HepG2 (cell line): Measurements from ENCODE around the gene PRKAG1. TPM values are rescaled to one million over a fixed set of nuclear protein-coding genes. Genes with fewer than 3 reads are reported as not detected.

Source experiments
- CHCHD3 ChIP-seq: sonication (generic); formaldehyde crosslinking; IDR thresholded peaks from 2 replicates; pipeline ENCODE4 v1.8.0; 2022; ENCODE audit warnings: mild to moderate bottlenecking, missing genetic modification reagents, moderate library complexity
- FOSL2 ChIP-seq: sonication (generic); formaldehyde crosslinking; IDR thresholded peaks from 2 replicates; pipeline ENCODE4 v1.4.0; 2020; ENCODE audit warnings: missing genetic modification reagents
- HNRNPK ChIP-seq: fragments of 200-400 bp; formaldehyde crosslinking; IDR thresholded peaks from 2 replicates; pipeline ENCODE4 v1.6.1; 2018; ENCODE audit warnings: low read length, low read depth, moderate library complexity, mild to moderate bottlenecking; ENCODE audit not compliant: poor library complexity, severe bottlenecking
- IKZF4 ChIP-seq: sonication (generic); formaldehyde crosslinking; IDR thresholded peaks from 2 replicates; pipeline ENCODE4 v1.5.1; 2020; ENCODE audit warnings: borderline replicate concordance, mild to moderate bottlenecking, low read depth, missing genetic modification reagents; ENCODE audit errors: not compliant biosample characterization
- JUND ChIP-seq: sonication (generic); formaldehyde crosslinking; IDR thresholded peaks from 2 replicates; pipeline ENCODE4 v1.8.0; 2022; ENCODE audit warnings: mild to moderate bottlenecking, missing genetic modification reagents
- KLF12 ChIP-seq: sonication (generic); formaldehyde crosslinking; IDR thresholded peaks from 2 replicates; pipeline ENCODE4 v1.4.0; 2020; ENCODE audit warnings: missing genetic modification reagents, borderline replicate concordance
- MAZ ChIP-seq, 2 experiments: sonication (generic) in 1 of 2; formaldehyde crosslinking in 1 of 2; IDR thresholded peaks; 2 replicates each; pipeline versions ENCODE4 v1.5.0 to v1.6.1; 2012 to 2020; ENCODE audit warnings: low read depth in 2 of 2, mild to moderate bottlenecking in 2 of 2, borderline replicate concordance in 1 of 2, improper control_type of control experiment in 1 of 2, low read length in 1 of 2, missing genetic modification reagents in 1 of 2, moderate library complexity in 1 of 2
- MEIS1 ChIP-seq: sonication (generic); formaldehyde crosslinking; IDR thresholded peaks from 2 replicates; pipeline ENCODE4 v1.9.0; 2021; ENCODE audit warnings: mild to moderate bottlenecking, missing genetic modification reagents, moderate library complexity, borderline replicate concordance
- MIER2 ChIP-seq: IDR thresholded peaks from 2 replicates; pipeline ENCODE4 v1.6.1; 2016; ENCODE audit warnings: missing biosample characterization, missing genetic modification reagents
- NFKB2 ChIP-seq: sonication (generic); formaldehyde crosslinking; IDR thresholded peaks from 2 replicates; pipeline ENCODE4 v1.4.0; 2020; ENCODE audit warnings: missing genetic modification reagents, borderline replicate concordance
- SAP130 ChIP-seq: IDR thresholded peaks from 2 replicates; pipeline ENCODE4 v1.6.1; 2016; ENCODE audit warnings: low read depth
- SRSF1 ChIP-seq: fragments of 200-400 bp; formaldehyde crosslinking; optimal IDR thresholded peaks from 2 replicates; pipeline ENCODE3; 2017; ENCODE audit warnings: mild to moderate bottlenecking, low read depth, low read length, moderate library complexity
- TAF1 ChIP-seq: sonication (generic); formaldehyde crosslinking; IDR thresholded peaks from 2 replicates; pipeline ENCODE4 v1.4.0; 2020; ENCODE audit warnings: missing genetic modification reagents
- ZBTB20 ChIP-seq: sonication (generic); formaldehyde crosslinking; IDR thresholded peaks from 2 replicates; pipeline ENCODE4 v1.8.1; 2023; ENCODE audit warnings: missing genetic modification reagents, low read depth, mild to moderate bottlenecking, borderline replicate concordance
- ZBTB7A ChIP-seq: sonication (generic); formaldehyde crosslinking; IDR thresholded peaks from 2 replicates; pipeline ENCODE4 v1.8.0; 2022; ENCODE audit warnings: mild to moderate bottlenecking, missing genetic modification reagents
- ZC3H4 ChIP-seq: sonication (generic); formaldehyde crosslinking; IDR thresholded peaks from 2 replicates; pipeline ENCODE4 v1.4.0; 2020; ENCODE audit warnings: missing genetic modification reagents, borderline replicate concordance
- ZNF292 ChIP-seq: sonication (generic); formaldehyde crosslinking; IDR thresholded peaks from 2 replicates; pipeline ENCODE4 v1.8.1; 2022; ENCODE audit warnings: mild to moderate bottlenecking, low read depth, missing genetic modification reagents, borderline replicate concordance
- ZNF510 ChIP-seq: sonication (generic); formaldehyde crosslinking; IDR thresholded peaks from 2 replicates; pipeline ENCODE4 v1.4.0; 2020; ENCODE audit warnings: low read depth, mild to moderate bottlenecking, missing genetic modification reagents
- ZNF614 ChIP-seq: IDR thresholded peaks from 2 replicates; pipeline ENCODE4 v1.6.1; 2018; ENCODE audit warnings: missing biosample characterization, missing genetic modification reagents, inconsistent platforms, borderline replicate concordance
- ZNF746 ChIP-seq: sonication (generic); formaldehyde crosslinking; IDR thresholded peaks from 2 replicates; pipeline ENCODE4 v1.8.0; 2022; ENCODE audit warnings: mild to moderate bottlenecking, missing genetic modification reagents
- ZNF749 ChIP-seq: sonication (generic); formaldehyde crosslinking; IDR thresholded peaks from 2 replicates; pipeline ENCODE4 v1.8.0; 2022; ENCODE audit warnings: mild to moderate bottlenecking, missing genetic modification reagents, moderate library complexity, borderline replicate concordance
- polyA plus RNA-seq, 8 experiments: library from polyadenylated mRNA; depleted of rRNA in 3 of 8; stranded (reverse) in 7 of 8; unstranded in 1 of 8; fragments of >200 nt; fragmentation: Illumina TruSeq in 4 of 8; extraction: Trizol in 4 of 8; gene quantifications; 2 replicates each; pipeline versions ENCODE4 v1.2.1 to v1.2.3, GENCODE V29; 2011 to 2016; ENCODE audit warnings: low read depth in 4 of 8, missing spikeins in 1 of 8, mixed read lengths in 1 of 8; ENCODE audit not compliant: insufficient read depth in 1 of 8
- total RNA-seq, 5 experiments: library from RNA; depleted of rRNA; stranded (reverse); fragments of >200 nt; fragmentation: Illumina TruSeq; extraction: Trizol; gene quantifications; 2 replicates each; pipeline ENCODE4 v1.2.3, GENCODE V29; 2016; ENCODE audit warnings: low read depth in 1 of 5
- TF ChIP-seq, protein P1 (sequence below): IDR thresholded peaks from 2 replicates; pipeline ENCODE4 v1.6.1; 2016; ENCODE audit warnings: missing compliant biosample characterization, missing genetic modification reagents, borderline replicate concordance
- TF ChIP-seq, protein P2 (sequence below): sonication (generic); formaldehyde crosslinking; IDR thresholded peaks from 2 replicates; pipeline ENCODE4 v1.4.0; 2020; ENCODE audit warnings: missing genetic modification reagents
- TF ChIP-seq, protein P3 (sequence below): sonication (generic); formaldehyde crosslinking; IDR thresholded peaks from 2 replicates; pipeline ENCODE4 v1.4.0; 2020; ENCODE audit warnings: missing genetic modification reagents

Gene PRKAG1
- total and polyA plus RNA-seq, 2 of the 13 experiments (the other 11 are each of a cell fraction or from before 2014, with no cell fraction given): 26.1 to 32.8 TPM

DNA sequence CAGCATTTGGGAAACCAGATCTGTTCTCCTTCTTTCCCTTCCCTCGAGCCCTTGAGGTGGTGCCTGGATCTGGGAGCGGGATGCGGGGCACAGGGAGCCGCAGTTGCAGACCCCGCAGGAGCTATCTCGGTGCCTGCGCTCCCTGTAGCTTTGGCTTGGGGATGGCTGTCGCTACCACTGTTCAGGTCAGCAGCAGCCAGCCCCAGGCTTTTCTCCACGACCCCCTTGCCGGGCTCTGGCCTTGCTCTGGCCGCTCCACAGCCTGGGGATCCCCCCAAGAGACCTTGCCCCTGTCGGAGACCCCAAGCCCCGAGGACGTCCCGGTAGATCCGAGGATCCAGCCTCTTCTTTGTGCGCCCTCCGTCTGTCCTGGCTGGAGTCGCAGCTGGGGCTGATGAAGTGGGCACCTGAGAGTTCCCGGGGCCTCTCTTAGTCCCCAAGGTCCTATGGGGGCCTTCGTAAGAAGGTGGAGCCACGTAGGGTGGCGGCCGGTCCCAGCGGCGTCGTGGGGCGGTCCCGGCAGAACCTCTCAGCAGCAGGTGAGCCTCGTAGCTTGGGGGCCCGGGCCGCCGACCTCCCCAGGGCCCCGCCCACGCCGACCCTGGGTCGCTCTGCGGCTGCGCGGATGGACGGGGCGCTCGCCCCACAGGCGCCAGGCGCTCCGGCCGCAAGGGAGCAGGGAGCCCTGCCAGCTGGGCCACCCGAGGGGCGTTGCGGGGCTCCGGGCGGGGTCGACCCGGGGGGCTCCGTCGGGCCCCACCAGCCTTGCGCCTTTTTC is 20.7 kb downstream of the PRKAG1 start (continued):
- TF ChIP-seq HNRNPK (no peak), TAF1 (CRISPR knock-in tag) (no peak), ZNF292 (CRISPR knock-in tag) (no peak), ZNF746 (CRISPR knock-in tag) (no peak), SRSF1 (peak; percentile 42), ZBTB7A (CRISPR knock-in tag) (no peak), IKZF4 (peak; percentile 51), SAP130 (CRISPR knock-in tag) (peak; percentile 10; the same call in 1 of the 2 replicates), CHCHD3 (CRISPR knock-in tag) (no peak), ZNF749 (peak; percentile 33; the same call in 1 of the 2 replicates), MAZ (IDR thresholded peaks at IDR 0.05; ENCODE audit: borderline replicate concordance, low read depth, low read length) (no peak), MAZ (CRISPR knock-in tag; IDR thresholded peaks at IDR 0.05; ENCODE audit: low read depth) (no peak), KLF12 (CRISPR knock-in tag) (peak; percentile 82; the same call in 1 of the 2 replicates), FOSL2 (CRISPR knock-in tag) (no peak), ZNF510 (CRISPR knock-in tag) (no peak), NFKB2 (CRISPR knock-in tag) (0 out of 2 replicates have a peak, but pooled peaks have one; percentile 2), ZNF614 (no peak), MIER2 (CRISPR knock-in tag) (no peak), JUND (CRISPR knock-in tag) (no peak), MEIS1 (CRISPR knock-in tag) (peak; percentile 26; the same call in 1 of the 2 replicates), ZBTB20 (peak; percentile 13; the same call in 1 of the 2 replicates), ZC3H4 (CRISPR knock-in tag) (no peak)
- TF ChIP-seq, protein P1, sequence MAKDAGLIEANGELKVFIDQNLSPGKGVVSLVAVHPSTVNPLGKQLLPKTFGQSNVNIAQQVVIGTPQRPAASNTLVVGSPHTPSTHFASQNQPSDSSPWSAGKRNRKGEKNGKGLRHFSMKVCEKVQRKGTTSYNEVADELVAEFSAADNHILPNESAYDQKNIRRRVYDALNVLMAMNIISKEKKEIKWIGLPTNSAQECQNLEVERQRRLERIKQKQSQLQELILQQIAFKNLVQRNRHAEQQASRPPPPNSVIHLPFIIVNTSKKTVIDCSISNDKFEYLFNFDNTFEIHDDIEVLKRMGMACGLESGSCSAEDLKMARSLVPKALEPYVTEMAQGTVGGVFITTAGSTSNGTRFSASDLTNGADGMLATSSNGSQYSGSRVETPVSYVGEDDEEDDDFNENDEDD (CRISPR knock-in tag): peak; percentile 38; the same call in 1 of the 2 replicates
- TF ChIP-seq, protein P2, sequence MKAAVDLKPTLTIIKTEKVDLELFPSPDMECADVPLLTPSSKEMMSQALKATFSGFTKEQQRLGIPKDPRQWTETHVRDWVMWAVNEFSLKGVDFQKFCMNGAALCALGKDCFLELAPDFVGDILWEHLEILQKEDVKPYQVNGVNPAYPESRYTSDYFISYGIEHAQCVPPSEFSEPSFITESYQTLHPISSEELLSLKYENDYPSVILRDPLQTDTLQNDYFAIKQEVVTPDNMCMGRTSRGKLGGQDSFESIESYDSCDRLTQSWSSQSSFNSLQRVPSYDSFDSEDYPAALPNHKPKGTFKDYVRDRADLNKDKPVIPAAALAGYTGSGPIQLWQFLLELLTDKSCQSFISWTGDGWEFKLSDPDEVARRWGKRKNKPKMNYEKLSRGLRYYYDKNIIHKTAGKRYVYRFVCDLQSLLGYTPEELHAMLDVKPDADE (CRISPR knock-in tag): peak; percentile 16; the same call in 1 of the 2 replicates
- TF ChIP-seq, protein P3, sequence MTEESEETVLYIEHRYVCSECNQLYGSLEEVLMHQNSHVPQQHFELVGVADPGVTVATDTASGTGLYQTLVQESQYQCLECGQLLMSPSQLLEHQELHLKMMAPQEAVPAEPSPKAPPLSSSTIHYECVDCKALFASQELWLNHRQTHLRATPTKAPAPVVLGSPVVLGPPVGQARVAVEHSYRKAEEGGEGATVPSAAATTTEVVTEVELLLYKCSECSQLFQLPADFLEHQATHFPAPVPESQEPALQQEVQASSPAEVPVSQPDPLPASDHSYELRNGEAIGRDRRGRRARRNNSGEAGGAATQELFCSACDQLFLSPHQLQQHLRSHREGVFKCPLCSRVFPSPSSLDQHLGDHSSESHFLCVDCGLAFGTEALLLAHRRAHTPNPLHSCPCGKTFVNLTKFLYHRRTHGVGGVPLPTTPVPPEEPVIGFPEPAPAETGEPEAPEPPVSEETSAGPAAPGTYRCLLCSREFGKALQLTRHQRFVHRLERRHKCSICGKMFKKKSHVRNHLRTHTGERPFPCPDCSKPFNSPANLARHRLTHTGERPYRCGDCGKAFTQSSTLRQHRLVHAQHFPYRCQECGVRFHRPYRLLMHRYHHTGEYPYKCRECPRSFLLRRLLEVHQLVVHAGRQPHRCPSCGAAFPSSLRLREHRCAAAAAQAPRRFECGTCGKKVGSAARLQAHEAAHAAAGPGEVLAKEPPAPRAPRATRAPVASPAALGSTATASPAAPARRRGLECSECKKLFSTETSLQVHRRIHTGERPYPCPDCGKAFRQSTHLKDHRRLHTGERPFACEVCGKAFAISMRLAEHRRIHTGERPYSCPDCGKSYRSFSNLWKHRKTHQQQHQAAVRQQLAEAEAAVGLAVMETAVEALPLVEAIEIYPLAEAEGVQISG (CRISPR knock-in tag): peak; percentile 37
